H9 (cell line): ENCODE results near the gene LRTM2. TPM values are rescaled to one million over a fixed set of nuclear protein-coding genes. Genes with fewer than 3 reads are reported as not detected.

Experiments used
- DNase-seq: peaks from one replicate; pipeline ENCODE4 v3.0.0-alpha.2; 2017
- H2AFZ ChIP-seq: one replicate; pipeline ENCODE4 v1.6.1; 2013; ENCODE audit warnings: mild to moderate bottlenecking, low read length, control low read depth, moderate library complexity
- H2AK5ac ChIP-seq: 2 replicates; pipeline ENCODE4 v1.6.1; 2013; ENCODE audit warnings: low read length, control low read depth, mixed read lengths; ENCODE audit not compliant: insufficient read length
- H2BK120ac ChIP-seq: one replicate; pipeline ENCODE4 v1.6.1; 2013; ENCODE audit warnings: low read depth, mild to moderate bottlenecking, low read length, control low read depth, inconsistent platforms; ENCODE audit not compliant: poor library complexity, severe bottlenecking
- H2BK12ac ChIP-seq: 2 replicates; pipeline ENCODE4 v1.6.1; 2013; ENCODE audit warnings: low read length, control low read depth, mixed read lengths, low read depth; ENCODE audit not compliant: insufficient read length
- H2BK15ac ChIP-seq: 2 replicates; pipeline ENCODE4 v1.6.1; 2013; ENCODE audit warnings: low read depth, low read length, control low read depth
- H2BK20ac ChIP-seq: one replicate; pipeline ENCODE4 v1.6.1; 2013; ENCODE audit warnings: low read depth, mild to moderate bottlenecking, low read length, control low read depth, inconsistent platforms; ENCODE audit not compliant: poor library complexity, severe bottlenecking
- H2BK5ac ChIP-seq: 2 replicates; pipeline ENCODE4 v1.6.1; 2013; ENCODE audit warnings: low read length, control low read depth, mixed read lengths; ENCODE audit not compliant: insufficient read length
- H3K14ac ChIP-seq: 2 replicates; pipeline ENCODE4 v1.6.1; 2013; ENCODE audit warnings: low read length, control low read depth; ENCODE audit not compliant: insufficient read depth
- H3K18ac ChIP-seq: 2 replicates; pipeline ENCODE4 v1.6.1; 2013; ENCODE audit warnings: low read depth, mild to moderate bottlenecking, mixed read lengths, low read length, control low read depth; ENCODE audit not compliant: insufficient read length
- H3K23ac ChIP-seq: 2 replicates; pipeline ENCODE4 v1.6.1; 2013; ENCODE audit warnings: low read length, control low read depth, mixed read lengths, low read depth; ENCODE audit not compliant: insufficient read length
- H3K23me2 ChIP-seq: 2 replicates; pipeline ENCODE4 v1.6.1; 2013; ENCODE audit warnings: low read depth, mild to moderate bottlenecking, mixed read lengths, low read length, control low read depth; ENCODE audit not compliant: insufficient read length, poor library complexity, severe bottlenecking
- H3K27ac ChIP-seq: 2 replicates; pipeline ENCODE4 v1.5.1; 2013; ENCODE audit warnings: low read length, control low read depth, mixed read lengths, low read depth; ENCODE audit not compliant: insufficient read length
- H3K27me3 ChIP-seq: 2 replicates; pipeline ENCODE4 v1.6.1; 2013; ENCODE audit warnings: low read length, control low read depth, inconsistent platforms; ENCODE audit not compliant: insufficient read depth
- H3K4ac ChIP-seq: 2 replicates; pipeline ENCODE4 v1.6.1; 2013; ENCODE audit warnings: low read depth, mild to moderate bottlenecking, control low read depth, inconsistent platforms, low read length, moderate library complexity
- H3K4me1 ChIP-seq: 2 replicates; pipeline ENCODE4 v1.6.1; 2013; ENCODE audit warnings: low read length, control low read depth, inconsistent platforms; ENCODE audit not compliant: insufficient read depth
- H3K4me2 ChIP-seq: 2 replicates; pipeline ENCODE4 v1.6.1; 2013; ENCODE audit warnings: low read length, control low read depth, mixed read lengths; ENCODE audit not compliant: insufficient read length, insufficient read depth
- H3K56ac ChIP-seq: 2 replicates; pipeline ENCODE4 v1.6.1; 2013; ENCODE audit warnings: low read depth, mild to moderate bottlenecking, mixed read lengths, low read length, control low read depth; ENCODE audit not compliant: insufficient read length
- H3K79me1 ChIP-seq: 2 replicates; pipeline ENCODE4 v1.6.1; 2013; ENCODE audit warnings: low read depth, mild to moderate bottlenecking, moderate library complexity, low read length, control low read depth, inconsistent platforms; ENCODE audit not compliant: insufficient read depth, poor library complexity, severe bottlenecking
- H3K79me2 ChIP-seq: 2 replicates; pipeline ENCODE4 v1.6.1; 2013; ENCODE audit warnings: low read length, control low read depth, inconsistent platforms; ENCODE audit not compliant: insufficient read depth
- H3K9ac ChIP-seq: 2 replicates; pipeline ENCODE4 v1.6.1; 2013; ENCODE audit warnings: low read length, control low read depth, mixed read lengths; ENCODE audit not compliant: insufficient read length; ENCODE audit errors: extremely low read depth
- H3K9me3 ChIP-seq: one replicate; pipeline ENCODE4 v1.6.1; 2013; ENCODE audit warnings: low read depth, low read length, inconsistent platforms; ENCODE audit not compliant: control insufficient read depth
- H3T11ph ChIP-seq: one replicate; pipeline ENCODE4 v1.6.1; 2013; ENCODE audit warnings: mild to moderate bottlenecking, low read length, control low read depth, inconsistent platforms
- H4K20me1 ChIP-seq: one replicate; pipeline ENCODE4 v1.6.1; 2013; ENCODE audit not compliant: control insufficient read depth, insufficient read length, insufficient read depth
- H4K5ac ChIP-seq: 2 replicates; pipeline ENCODE4 v1.6.1; 2013; ENCODE audit warnings: low read depth, mild to moderate bottlenecking, mixed read lengths, low read length, control low read depth; ENCODE audit not compliant: insufficient read length
- H4K8ac ChIP-seq: replicated peaks from 2 replicates; pipeline ENCODE4 v1.6.1; 2013; ENCODE audit warnings: low read length, control low read depth, mixed read lengths, low read depth; ENCODE audit not compliant: insufficient read length
- H4K91ac ChIP-seq: 2 replicates; pipeline ENCODE4 v1.6.1; 2013; ENCODE audit warnings: low read depth, mild to moderate bottlenecking, moderate library complexity, mixed read lengths, low read length, control low read depth; ENCODE audit not compliant: insufficient read length
- H3K27ac Mint-ChIP-seq, 3 experiments: 2 replicates in 2 of 3; 3 replicates in 1 of 3; pipeline ENCODE4 v1.8.0; 2020 to 2021; ENCODE audit warnings: mixed read lengths in 3 of 3, mild to moderate bottlenecking in 1 of 3, moderate library complexity in 1 of 3
- H3K27me3 Mint-ChIP-seq: 2 replicates; pipeline ENCODE4 v1.8.0; 2021; ENCODE audit warnings: low read depth, mild to moderate bottlenecking, moderate library complexity, mixed read lengths
- H3K36me3 Mint-ChIP-seq, 3 experiments: 2 replicates in 2 of 3; 3 replicates in 1 of 3; pipeline ENCODE4 v1.8.0; 2020 to 2021; ENCODE audit warnings: low read depth in 3 of 3, mixed read lengths in 3 of 3; ENCODE audit not compliant: insufficient read depth in 1 of 3
- H3K4me1 Mint-ChIP-seq, 2 experiments: 2 replicates each; pipeline ENCODE4 v1.8.0; 2020; ENCODE audit warnings: mixed read lengths in 2 of 2
- H3K4me3 Mint-ChIP-seq, 2 experiments: 2 replicates in 1 of 2; 3 replicates in 1 of 2; pipeline ENCODE4 v1.8.0; 2020 to 2021; ENCODE audit warnings: mild to moderate bottlenecking in 2 of 2, mixed read lengths in 2 of 2, moderate library complexity in 1 of 2
- H3K9me3 Mint-ChIP-seq, 2 experiments: 2 replicates in 1 of 2; 3 replicates in 1 of 2; pipeline ENCODE4 v1.8.0; 2020; ENCODE audit warnings: mild to moderate bottlenecking in 2 of 2, mixed read lengths in 2 of 2, moderate library complexity in 1 of 2
- WGBS: extraction: QIAGEN DNeasy Blood & Tissue Kit; methylation state at CpG from one replicate; pipeline ENCODE4 v1.1.7; 2013; ENCODE audit warnings: missing lambda C conversion rate, low lambda C conversion rate, mixed read lengths; ENCODE audit not compliant: insufficient read length; ENCODE audit errors: extremely low coverage; 5-methylcytosine and 5-hydroxymethylcytosine counted together
- total RNA-seq: library from RNA; stranded (reverse); gene quantifications from 2 replicates; pipeline ENCODE4 v1.2.1, GENCODE V29; 2021
- TF ChIP-seq, protein P1 (sequence below): fragments of 200-600 bp; sonication (generic); conservative IDR thresholded peaks from 3 replicates; pipeline ENCODE4 v1.8.0; 2021; ENCODE audit warnings: antibody characterized with exemption, mild to moderate bottlenecking

The LRTM2 gene
- total RNA-seq, 1 experiment from 2014 or later, result not detected

- Histone ChIP-seq H2AK5ac (no peak overlapping the region), H3T11ph (no peak overlapping the region), H3K56ac (no peak overlapping the region), H3K4ac (no peak overlapping the region), H3K79me1 (no peaks in the 10 kb centered on the region), H2BK120ac (no peak overlapping the region), H3K27ac (no peak overlapping the region), H3K9ac (no peak overlapping the region), H3K4me1 (no peaks in the 10 kb centered on the region), H2BK5ac (no peak overlapping the region), H4K8ac (no peak overlapping the region), H4K91ac (no peak overlapping the region), H3K23me2 (no peaks in the 10 kb centered on the region), H3K14ac (no peak overlapping the region), H2BK12ac (no peak overlapping the region), H3K79me2 (no peaks in the 10 kb centered on the region), H3K23ac (no peak overlapping the region), H3K27me3 (peaks cover 2% of the 10 kb centered on the region; the same call in 1 of the 2 replicates), H2BK15ac (no peak overlapping the region), H3K4me2 (no peak overlapping the region), H4K20me1 (no peaks in the 10 kb centered on the region), H2AFZ (no peak overlapping the region), H4K5ac (no peak overlapping the region), H3K18ac (no peak overlapping the region), H3K9me3 (no peaks in the 10 kb centered on the region), H2BK20ac (no peak overlapping the region)
- DNase-seq, result no peak
- TF ChIP-seq, protein P1, sequence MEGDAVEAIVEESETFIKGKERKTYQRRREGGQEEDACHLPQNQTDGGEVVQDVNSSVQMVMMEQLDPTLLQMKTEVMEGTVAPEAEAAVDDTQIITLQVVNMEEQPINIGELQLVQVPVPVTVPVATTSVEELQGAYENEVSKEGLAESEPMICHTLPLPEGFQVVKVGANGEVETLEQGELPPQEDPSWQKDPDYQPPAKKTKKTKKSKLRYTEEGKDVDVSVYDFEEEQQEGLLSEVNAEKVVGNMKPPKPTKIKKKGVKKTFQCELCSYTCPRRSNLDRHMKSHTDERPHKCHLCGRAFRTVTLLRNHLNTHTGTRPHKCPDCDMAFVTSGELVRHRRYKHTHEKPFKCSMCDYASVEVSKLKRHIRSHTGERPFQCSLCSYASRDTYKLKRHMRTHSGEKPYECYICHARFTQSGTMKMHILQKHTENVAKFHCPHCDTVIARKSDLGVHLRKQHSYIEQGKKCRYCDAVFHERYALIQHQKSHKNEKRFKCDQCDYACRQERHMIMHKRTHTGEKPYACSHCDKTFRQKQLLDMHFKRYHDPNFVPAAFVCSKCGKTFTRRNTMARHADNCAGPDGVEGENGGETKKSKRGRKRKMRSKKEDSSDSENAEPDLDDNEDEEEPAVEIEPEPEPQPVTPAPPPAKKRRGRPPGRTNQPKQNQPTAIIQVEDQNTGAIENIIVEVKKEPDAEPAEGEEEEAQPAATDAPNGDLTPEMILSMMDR, result no peak
- Mint-ChIP-seq H3K4me1 (peaks cover 11 to 40% of the 10 kb centered on the region in 2 experiments), H3K27ac (no peak overlapping the region), H3K27me3 (peaks cover 33% of the 10 kb centered on the region), H3K4me3 (no peak overlapping the region), H3K36me3 (no peaks in the 10 kb centered on the region), H3K9me3 (no peaks in the 10 kb centered on the region)
- no CpG with 5 or more reads among the region's 15 CpGs for WGBS
Observed at GRCh38 chr12:1826401-1826800, 6.0 kb downstream of the LRTM2 start.
